Heart left ventricle (tissue), 13 donors: ENCODE results near the gene CGB7.

ENCODE experiments used
- POLR2A ChIP-seq, 2 donors: fragments of 450-650 bp; IDR thresholded peaks; one replicate each; pipeline ENCODE4 v1.6.1; 2017; ENCODE audit warnings: antibody characterized with exemption in 2 of 2, mild to moderate bottlenecking in 2 of 2, moderate library complexity in 2 of 2
- TF ChIP-seq, protein P1 (sequence below), 12 donors: fragments of 200-600 bp; sonication (generic) in 4 of 12; IDR thresholded peaks; one replicate each; pipeline versions ENCODE4 v1.5.0 to v1.8.0; 2018 to 2022; ENCODE audit warnings: antibody characterized with exemption in 12 of 12, mild to moderate bottlenecking in 5 of 12
- donor health status: ischemic (EF 13 %, LVEDD 7.1; RV severe dilation, severe dysfunction).
- donor health status: DM: no; HTN: yes; CAD: no.
- donor health status: DM: no; HTN: no; CAD: no.
- donor health status: ischemic (EF 25% LVEDD 6.9; RV normal size, moderate dysfunction).
- donor health status: ischemic (EF 25% LVEDD 5.7; RV mildly dilated, moderate dysfunction).
- donor health status: ischemic (EF 35%, LVEDD 5.7; RV mildly dilated, moderate dysfunction).
- donor health status: nonischemic (EF 11% LVEDD 7.7; RV severe dilation, severe dysfunction).
- donor health status: DM: yes; HTN: yes; CAD: no.
- donor health status: PGD.
- donor health status: ischemic (EF 29% LVEDD 5.4; RV normal size, mild dysfunction).
- donor health status: nonischemic (EF 23%, LVEDD 6.1; RV moderate dilation, normal function).

DNA sequence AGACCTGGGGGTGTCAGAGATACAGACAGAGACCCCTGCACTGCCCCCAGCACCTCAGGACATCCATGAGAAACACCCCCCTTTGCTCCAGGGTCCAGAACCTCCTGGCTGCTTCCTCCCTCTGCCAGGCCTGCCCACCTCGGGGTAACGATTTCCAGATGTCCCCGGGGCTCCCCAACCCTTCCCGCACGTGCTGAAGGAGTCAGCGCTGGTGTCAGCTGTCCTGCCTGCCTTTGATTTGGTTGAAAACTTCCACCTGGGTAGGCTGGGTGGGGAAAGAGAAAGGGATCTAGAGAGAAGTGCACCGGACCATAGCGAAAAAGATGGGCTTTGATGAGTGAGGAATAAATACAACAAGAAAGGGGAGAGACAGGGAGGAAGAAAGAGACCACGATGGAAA, 1.5 kb upstream of the CGB7 start:
- TF ChIP-seq, protein P1, sequence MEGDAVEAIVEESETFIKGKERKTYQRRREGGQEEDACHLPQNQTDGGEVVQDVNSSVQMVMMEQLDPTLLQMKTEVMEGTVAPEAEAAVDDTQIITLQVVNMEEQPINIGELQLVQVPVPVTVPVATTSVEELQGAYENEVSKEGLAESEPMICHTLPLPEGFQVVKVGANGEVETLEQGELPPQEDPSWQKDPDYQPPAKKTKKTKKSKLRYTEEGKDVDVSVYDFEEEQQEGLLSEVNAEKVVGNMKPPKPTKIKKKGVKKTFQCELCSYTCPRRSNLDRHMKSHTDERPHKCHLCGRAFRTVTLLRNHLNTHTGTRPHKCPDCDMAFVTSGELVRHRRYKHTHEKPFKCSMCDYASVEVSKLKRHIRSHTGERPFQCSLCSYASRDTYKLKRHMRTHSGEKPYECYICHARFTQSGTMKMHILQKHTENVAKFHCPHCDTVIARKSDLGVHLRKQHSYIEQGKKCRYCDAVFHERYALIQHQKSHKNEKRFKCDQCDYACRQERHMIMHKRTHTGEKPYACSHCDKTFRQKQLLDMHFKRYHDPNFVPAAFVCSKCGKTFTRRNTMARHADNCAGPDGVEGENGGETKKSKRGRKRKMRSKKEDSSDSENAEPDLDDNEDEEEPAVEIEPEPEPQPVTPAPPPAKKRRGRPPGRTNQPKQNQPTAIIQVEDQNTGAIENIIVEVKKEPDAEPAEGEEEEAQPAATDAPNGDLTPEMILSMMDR (IDR thresholded peaks at IDR 0.05), result no peak
- no peak for TF ChIP-seq POLR2A (IDR thresholded peaks at IDR 0.05)
